HG02973 (cell line): ENCODE measurements around the gene NLRX1.
"Not testable (repeated sequence)": the region's sequence is repeated elsewhere in the genome, so short reads cannot be mapped to it uniquely, and the experiment has no call there.

Experiments used
- ATAC-seq: cut with Tn5 transposase; IDR thresholded peaks from one replicate; pipeline ENCODE4 v1.9.1; 2021; ENCODE audit warnings: moderate library complexity; ENCODE audit not compliant: unreplicated experiment

The NLRX1 gene

DNA sequence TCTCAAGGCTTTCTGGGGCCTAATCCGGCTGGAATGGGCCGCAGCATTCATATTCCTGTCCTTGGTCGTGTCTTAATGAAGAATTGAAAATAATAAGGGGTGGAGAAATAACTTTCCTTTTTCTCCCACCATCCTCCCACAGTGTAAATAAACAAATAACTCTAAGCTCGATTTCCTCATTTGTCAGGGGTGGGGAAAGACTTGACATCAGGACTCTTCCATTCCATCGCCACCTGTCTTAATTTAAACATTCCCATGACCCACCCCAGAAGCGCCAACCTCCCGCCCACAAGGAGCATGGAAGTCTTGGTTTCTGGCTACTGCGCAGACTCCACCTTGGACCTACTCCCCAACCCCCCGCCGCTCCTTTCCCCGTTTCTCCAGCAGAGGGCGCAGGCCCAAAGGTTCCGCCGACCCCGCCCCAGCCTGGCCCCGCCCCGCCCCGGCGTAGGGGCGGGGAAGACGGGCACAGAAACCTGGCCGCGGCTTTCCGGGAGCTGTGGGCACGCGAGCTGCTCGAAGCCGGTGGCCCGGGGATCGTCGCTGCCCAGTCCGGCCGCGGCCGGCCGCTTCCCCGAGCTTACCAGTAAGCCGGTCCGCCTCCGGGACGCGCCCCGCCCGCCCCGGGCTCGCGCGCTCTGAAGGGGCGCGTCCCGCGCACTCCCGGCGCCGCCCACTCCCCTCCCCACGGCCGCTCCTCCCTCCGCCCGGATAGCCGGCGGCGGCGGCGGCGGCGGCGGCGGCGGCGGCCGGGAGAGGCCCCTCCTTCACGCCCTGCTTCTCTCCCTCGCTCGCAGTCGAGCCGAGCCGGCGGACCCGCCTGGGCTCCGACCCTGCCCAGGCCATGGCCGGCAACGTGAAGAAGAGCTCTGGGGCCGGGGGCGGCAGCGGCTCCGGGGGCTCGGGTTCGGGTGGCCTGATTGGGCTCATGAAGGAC, 37.3 kb downstream of the NLRX1 start, which contains the start of gene CBL:
TSS of gene CBL (plus strand) at position 766 of the 937 bp plus-strand sequence. CDS start at position 845, 79 bp downstream.
- ATAC-seq, result peak; percentile 68

DNA sequence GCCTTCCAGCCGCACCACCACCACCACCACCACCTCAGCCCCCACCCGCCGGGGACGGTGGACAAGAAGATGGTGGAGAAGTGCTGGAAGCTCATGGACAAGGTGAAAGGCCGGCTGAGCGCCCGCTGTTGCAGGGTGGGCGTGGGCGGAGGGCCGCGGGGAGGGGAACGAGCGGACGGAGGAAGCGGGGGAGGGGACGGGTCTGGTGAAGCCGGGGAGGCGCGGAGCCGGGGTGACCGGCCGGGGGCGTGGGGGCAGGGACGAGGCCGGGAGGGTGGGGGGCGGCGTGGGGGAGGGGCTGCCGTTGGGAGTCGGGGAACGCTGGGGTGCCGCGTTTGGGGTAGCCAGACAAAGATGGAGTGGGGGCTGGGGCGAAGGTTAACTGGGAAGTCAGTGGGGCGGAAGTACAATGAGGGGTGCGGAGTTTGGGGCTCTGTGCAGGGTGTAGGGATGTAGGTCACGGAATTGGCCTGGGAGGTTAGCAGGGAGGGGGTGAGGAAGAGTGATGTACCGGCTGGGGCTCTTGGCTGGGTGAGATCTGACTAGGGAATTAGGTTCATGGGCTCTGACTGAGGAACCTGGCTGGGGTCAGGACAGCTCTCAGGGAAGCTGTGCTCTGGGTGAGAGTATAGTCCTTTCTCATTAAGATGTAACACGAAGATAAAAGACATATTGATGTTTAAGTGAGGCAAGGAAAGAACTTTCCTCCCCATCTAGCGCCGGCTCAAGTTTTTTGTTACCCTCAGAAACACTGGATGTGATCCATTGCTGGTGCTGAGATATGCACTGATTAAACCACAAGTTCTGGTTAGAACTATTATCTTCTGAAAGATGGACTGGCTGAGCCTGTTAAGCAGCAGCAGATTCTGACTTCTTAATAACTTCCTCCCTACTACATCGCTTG, 38.2 kb downstream of the NLRX1 start:
- ATAC-seq, result peak; percentile 20

DNA sequence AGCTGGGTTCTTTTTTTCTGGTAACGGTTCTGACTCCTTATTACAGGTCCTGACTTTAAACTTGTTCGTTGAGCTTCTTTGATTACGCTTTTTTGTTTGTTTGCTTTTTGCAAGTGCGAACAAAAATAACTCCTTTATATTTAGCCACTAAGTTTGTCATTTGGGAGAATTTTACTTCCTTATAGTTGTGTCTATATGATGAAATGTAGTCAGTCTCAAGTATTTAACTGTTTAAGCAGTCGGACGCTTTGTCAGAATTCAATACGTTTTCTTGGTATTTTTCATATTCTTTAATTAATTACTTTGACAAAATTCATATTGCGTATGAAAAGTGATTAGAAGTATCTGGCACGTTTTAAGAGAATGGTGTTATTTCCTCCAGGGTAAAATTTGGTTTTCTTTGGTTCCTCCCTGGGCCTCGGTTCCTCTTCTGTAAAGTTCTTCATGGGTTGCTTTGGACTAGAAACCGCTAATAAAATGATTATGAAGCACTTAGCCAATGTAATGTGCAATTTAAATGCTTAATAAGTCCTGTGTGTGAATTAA, 39.0 kb downstream of the NLRX1 start:
- no peak for ATAC-seq

DNA sequence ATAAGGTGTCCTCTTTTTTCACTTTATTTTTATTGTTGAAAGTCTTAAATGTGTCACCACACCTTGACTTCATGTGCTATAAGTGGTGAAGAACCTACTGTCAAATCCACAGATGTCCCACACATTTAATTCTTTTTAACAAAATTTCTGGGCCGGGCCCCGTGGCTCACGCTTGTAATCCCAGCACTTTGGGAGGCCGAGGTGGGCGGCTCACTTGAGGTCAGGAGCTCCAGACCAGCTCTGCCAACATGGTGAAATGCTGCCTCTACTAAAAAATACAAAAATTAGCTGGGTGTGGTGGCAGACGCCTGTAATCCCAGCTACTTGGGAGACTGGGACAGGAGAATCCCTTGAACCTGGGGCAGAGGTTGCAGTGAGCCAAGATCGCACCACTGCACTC, 40.7 kb downstream of the NLRX1 start:
- no peak for ATAC-seq

DNA sequence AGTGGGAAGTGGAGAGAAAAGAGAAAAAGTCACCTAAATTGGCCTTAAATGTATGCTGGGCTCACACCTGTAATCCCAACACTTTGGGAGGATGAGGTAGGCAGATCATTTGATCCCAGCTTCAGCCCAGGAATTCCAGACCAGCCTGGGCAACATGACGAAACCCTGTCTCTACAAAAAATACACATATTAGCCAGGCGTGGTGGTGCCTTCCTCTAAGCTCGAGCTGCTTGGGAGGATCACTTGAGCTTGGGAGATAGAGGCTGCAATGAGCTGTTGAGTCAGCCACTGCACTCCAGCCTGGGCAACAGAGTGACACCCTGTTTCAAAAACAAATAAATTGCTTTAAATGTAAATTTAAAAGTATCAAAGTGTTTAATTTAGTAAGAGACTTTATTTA, 41.5 kb downstream of the NLRX1 start:
- ATAC-seq, result no peak

DNA sequence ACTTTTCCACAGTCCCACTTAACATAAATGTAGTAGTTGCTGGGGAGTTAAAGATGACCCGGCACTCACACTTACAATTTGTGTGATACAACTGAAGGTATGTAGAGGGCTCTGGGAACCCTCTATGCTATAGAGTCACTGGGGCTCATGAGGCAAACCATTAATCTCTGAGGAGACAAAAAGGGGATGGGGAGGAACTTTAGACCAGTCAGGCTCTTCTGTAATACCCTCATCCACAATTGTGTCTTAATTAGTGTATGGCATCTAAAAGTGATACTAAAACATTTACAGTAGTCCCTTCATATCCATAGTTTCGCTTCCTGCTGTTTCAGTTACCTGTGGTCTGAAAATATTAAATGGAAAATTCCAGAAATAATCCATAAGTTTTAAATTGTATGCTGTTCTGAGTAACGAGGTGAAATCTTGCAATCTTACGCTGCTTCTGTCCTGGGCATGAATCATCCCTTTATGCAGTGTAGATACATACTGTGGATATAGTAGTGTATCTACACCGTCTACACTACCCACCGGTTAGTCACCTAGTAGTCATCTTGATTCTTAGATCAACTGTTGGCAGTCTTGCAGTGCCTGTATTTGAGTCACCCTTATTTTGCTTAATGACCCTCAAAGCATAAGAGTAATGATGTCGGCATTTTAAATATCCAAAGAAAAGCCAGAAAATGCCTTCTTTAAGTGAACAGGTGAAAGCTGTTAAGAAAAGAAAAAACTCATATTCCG, 49.8 kb downstream of the NLRX1 start:
- no peak for ATAC-seq

DNA sequence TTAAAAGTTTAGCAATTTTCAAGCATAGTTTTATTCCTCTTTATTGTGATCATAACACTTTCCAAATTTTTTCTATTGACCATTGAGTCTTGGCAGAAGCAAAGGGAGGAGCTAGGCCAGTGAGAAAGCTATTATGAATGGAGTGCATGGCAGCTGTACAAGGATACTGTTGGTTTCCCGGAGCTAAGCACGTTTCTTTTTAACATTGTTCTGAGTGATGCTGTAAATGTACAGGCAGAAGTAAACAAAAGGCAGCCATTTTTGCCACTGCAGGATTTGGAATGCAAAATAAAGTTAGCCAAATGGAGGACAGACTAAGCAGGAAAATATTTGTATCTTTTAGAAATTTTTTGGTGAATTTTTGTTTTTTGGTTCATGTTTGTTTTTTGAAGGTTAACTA, 53.8 kb downstream of the NLRX1 start:
- no peak for ATAC-seq

DNA sequence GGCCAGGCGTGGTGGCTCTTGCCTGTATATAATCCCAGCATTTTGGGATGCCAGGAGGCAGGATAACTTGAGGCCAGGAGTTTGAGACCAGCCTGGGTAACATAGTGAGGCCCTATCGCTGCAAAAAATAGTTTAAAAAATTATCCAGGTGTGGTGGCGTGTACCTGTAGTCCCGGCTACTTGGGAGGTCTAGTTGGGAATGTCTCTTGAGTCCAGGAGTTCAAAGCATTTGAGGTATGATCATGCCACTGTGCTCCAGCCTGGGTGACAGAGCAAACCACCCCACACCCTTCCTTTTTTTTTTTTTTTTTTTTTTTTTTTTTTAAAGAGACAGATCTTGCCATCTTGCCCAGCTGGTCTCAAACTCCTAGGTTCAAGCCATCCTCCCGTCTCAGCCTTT, 54.4 kb downstream of the NLRX1 start:
- no peak for ATAC-seq

DNA sequence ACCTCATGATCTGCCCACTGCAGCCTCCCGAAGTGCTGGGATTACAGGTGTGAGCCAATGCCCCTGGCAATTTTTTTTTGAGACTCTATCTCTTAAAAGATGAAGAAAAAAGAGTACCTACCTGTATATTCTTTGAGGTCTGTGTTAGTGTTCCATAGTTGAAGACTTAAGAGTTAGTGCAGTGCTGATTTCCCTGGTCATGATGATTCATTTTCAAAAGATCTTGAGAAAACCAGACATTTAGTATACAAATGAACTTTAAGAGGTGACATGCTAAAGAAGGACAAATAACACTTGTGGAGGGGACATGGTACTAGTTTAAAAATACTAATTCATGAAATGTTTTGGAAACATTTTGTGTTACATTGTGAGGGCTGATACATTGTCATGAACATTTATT, 55.3 kb downstream of the NLRX1 start:
- no peak for ATAC-seq

DNA sequence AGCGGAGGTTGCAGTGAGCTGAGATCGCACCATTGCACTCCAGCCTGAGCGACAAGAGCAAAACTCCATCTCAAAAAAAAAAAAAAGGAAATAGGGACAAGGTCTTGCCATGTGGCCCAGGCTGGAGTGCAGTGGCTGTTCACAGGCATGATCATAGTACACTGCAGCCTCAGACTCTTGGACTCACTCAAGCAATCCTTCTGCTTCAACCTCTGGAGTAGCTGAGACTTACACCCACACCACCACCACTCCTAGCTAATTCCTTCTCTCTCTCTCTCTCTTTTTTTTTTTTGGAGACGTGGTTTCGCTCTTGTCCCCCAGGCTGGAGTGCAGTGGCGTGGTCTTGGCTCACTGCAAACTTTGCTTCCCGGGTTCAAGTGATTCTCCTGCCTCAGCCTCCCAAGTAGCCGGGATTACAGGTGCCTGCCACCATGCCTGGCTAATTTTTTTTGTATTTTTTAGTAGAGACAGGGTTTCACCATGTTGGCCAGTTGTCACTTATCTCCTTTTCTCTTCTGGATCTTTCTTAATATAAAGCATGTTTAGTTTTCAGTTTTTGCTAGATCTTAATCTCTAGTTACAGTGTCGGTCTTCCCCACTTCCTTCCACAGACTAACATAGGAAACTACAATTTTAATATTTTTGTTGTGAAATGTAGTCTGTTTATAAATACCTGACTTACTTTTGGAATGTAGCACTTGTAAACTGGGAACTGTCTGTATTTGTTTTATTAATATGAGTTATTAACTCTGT, 60.2 kb downstream of the NLRX1 start:
- ATAC-seq, result not testable (repeated sequence)

DNA sequence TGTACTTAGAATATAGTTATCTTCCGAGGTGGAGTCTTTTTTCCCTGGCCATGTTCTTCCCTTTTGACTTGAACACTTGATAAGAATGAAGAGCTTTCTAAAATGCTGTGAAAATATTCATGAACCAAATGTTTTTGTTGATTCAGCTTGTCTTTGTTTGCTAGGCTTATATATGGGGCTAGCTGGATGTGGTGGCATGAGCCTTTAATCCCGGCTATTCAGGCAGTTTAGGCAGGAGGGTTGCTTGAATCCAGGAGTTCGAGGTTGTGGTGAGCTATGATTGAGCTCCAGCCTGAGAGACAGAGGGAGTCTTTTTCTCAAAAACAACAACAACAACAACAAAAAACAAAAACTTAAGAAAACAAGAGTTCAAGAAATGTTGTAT, 60.8 kb downstream of the NLRX1 start:
- ATAC-seq, result no peak

DNA sequence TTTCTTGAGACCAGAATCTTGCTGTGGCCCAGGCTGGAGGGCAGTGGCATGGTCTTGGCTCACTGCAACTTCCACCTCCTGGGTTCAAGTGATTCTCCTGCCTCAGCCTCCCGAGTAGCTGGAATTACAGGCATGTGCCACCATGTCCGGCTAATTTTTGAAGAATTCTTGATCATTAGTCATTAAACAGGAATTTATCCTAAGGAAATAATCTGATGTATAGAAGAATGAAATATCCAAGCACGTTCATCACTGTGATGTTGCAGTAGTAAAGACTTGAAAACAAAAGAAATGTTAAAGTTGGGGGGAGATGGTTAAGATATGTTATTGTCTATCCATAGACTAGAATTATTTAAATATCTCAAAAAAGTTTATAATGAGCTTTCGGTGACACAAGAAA, 61.2 kb downstream of the NLRX1 start:
- ATAC-seq, result no peak
